HCT116 (cell line): ENCODE data around the gene ABCG1. TPM values are rescaled to one million over a fixed set of nuclear protein-coding genes. Genes with fewer than 3 reads are reported as not detected.

ENCODE experiments used
- ATAC-seq: fragments of 200-7000 bp; cut with Tn5 transposase; 2 replicates; pipeline ENCODE4 v1.9.1; 2020; ENCODE audit warnings: mild to moderate bottlenecking, moderate library complexity
- BruUV-seq: library from RNA; stranded (reverse); fragments of 400-500 nt; replicated peaks from 2 replicates; lab custom pipeline; 2021; lab: Mats Ljungman, UMichigan
- CTCF ChIA-PET: fragments of 300-600 bp; sonication (Branson Sonifier 250); formaldehyde crosslinking; loops from one replicate; lab custom pipeline; 2021; ENCODE audit warnings: antibody characterized with exemption; lab: Charles Lee
- POLR2A ChIA-PET: fragments of 300-600, 350-600 bp; sonication (Branson Sonifier 250); formaldehyde crosslinking; loops from one replicate; lab custom pipeline; 2021; ENCODE audit warnings: antibody characterized with exemption; lab: Charles Lee
- RAD21 ChIA-PET, 2 experiments: fragments of 300-600 bp; sonication (Branson Sonifier 250); formaldehyde crosslinking; loops; one replicate each; lab custom pipeline; 2023; ENCODE audit warnings: low total read pairs in 2 of 2; ENCODE audit not compliant: uncharacterized antibody in 2 of 2, unreplicated experiment in 2 of 2, low non-redundant PET in 1 of 2; lab: Charles Lee
- DNase-seq: peaks from one replicate; pipeline ENCODE4 v3.0.0-alpha.2; 2010; ENCODE audit warnings: low read depth, low spot score
- H2AFZ ChIP-seq: fragments of 200-600 bp; shearing (Covaris generic), sonication (generic); 2 replicates; pipeline ENCODE4 v1.6.1; 2017; ENCODE audit warnings: low read depth, mixed run types, mixed read lengths, antibody characterized with exemption, low read length; ENCODE audit not compliant: poor library complexity, severe bottlenecking
- H3K27ac ChIP-seq: 2 replicates; pipeline ENCODE4 v1.5.1; 2012; ENCODE audit warnings: low read depth, low read length
- H3K27me3 ChIP-seq: fragments of 200-600 bp; sonication (generic); 2 replicates; pipeline ENCODE4 v1.6.1; 2016; ENCODE audit warnings: mixed run types, low read length, mixed read lengths; ENCODE audit not compliant: insufficient read depth
- H3K36me3 ChIP-seq, 2 experiments: fragments of 200-500 bp in 1 of 2; fragments of 200-600 bp in 1 of 2; sonication (Bioruptor generic) in 1 of 2; sonication (generic) in 1 of 2; 2 replicates each; pipeline versions ENCODE4 v1.5.1 to v1.6.1; 2014 to 2016; ENCODE audit warnings: low read length in 2 of 2, inconsistent platforms in 1 of 2, mixed read lengths in 1 of 2, mixed run types in 1 of 2; ENCODE audit not compliant: insufficient read depth in 2 of 2, control insufficient read depth in 1 of 2
- H3K4me1 ChIP-seq, 2 experiments: fragments of 200-600 bp in 1 of 2; sonication (generic) in 1 of 2; 2 replicates each; pipeline versions ENCODE4 v1.5.1 to v1.6.1; 2012 to 2017; ENCODE audit warnings: low read length in 2 of 2, inconsistent platforms in 1 of 2, mild to moderate bottlenecking in 1 of 2, mixed read lengths in 1 of 2, mixed run types in 1 of 2, moderate library complexity in 1 of 2; ENCODE audit not compliant: insufficient read depth in 2 of 2, control insufficient read depth in 1 of 2
- H3K4me2 ChIP-seq: fragments of 200-600 bp; sonication (generic); 2 replicates; pipeline ENCODE4 v1.6.1; 2017; ENCODE audit warnings: mixed run types, low read length, mixed read lengths
- H3K4me3 ChIP-seq, 2 experiments: fragments of 200-600 bp in 1 of 2; sonication (generic) in 1 of 2; replicated peaks in 1 of 2; 2 replicates each; pipeline ENCODE4 v1.5.1; 2011 to 2016; ENCODE audit warnings: low read length in 2 of 2, control low read depth in 1 of 2, low read depth in 1 of 2, mild to moderate bottlenecking in 1 of 2, mixed read lengths in 1 of 2, mixed run types in 1 of 2
- H3K79me2 ChIP-seq: fragments of 200-600 bp; sonication (generic); 2 replicates; pipeline ENCODE4 v1.6.1; 2017; ENCODE audit warnings: mild to moderate bottlenecking, mixed run types, low read length, moderate library complexity, mixed read lengths; ENCODE audit not compliant: insufficient read depth
- H3K9ac ChIP-seq: fragments of 200-600 bp; sonication (generic); 2 replicates; pipeline ENCODE4 v1.6.1; 2016; ENCODE audit warnings: low read length, mixed read lengths
- H3K9me2 ChIP-seq: fragments of 200-600 bp; sonication (generic), shearing (Covaris generic); 2 replicates; pipeline ENCODE4 v1.6.1; 2017; ENCODE audit warnings: mixed run types, mild to moderate bottlenecking, moderate library complexity; ENCODE audit not compliant: insufficient read depth
- H3K9me3 ChIP-seq, 2 experiments: fragments of 200-500 bp in 1 of 2; fragments of 200-600 bp in 1 of 2; sonication (Bioruptor generic) in 1 of 2; sonication (generic) in 1 of 2; 2 replicates each; pipeline ENCODE4 v1.6.1; 2014 to 2017; ENCODE audit warnings: low read length in 2 of 2, mixed read lengths in 2 of 2, inconsistent platforms in 1 of 2, low read depth in 1 of 2, mild to moderate bottlenecking in 1 of 2, mixed run types in 1 of 2, moderate library complexity in 1 of 2; ENCODE audit not compliant: control insufficient read depth in 1 of 2, insufficient read depth in 1 of 2
- H4K20me1 ChIP-seq: fragments of 200-600 bp; sonication (generic), shearing (Covaris generic); 2 replicates; pipeline ENCODE4 v1.6.1; 2017; ENCODE audit warnings: mixed run types, mild to moderate bottlenecking, moderate library complexity; ENCODE audit not compliant: insufficient read depth
- CBX3 ChIP-seq: IDR thresholded peaks from 2 replicates; pipeline ENCODE4 v1.6.1; 2012; ENCODE audit warnings: low read depth
- CEBPB ChIP-seq: IDR thresholded peaks from 2 replicates; pipeline ENCODE4 v1.6.1; 2012; ENCODE audit warnings: low read depth
- EGR1 ChIP-seq: IDR thresholded peaks from 2 replicates; pipeline ENCODE4 v1.6.1; 2012; ENCODE audit warnings: low read depth
- ELF1 ChIP-seq: IDR thresholded peaks from 2 replicates; pipeline ENCODE4 v1.6.1; 2012; ENCODE audit warnings: low read depth, borderline replicate concordance
- EZH2 ChIP-seq: fragments of 200-600 bp; sonication (generic); IDR thresholded peaks from 2 replicates; pipeline ENCODE4 v1.6.1; 2017; ENCODE audit warnings: antibody characterized with exemption, mixed run types
- EZH2phosphoT487 ChIP-seq: fragments of 200-600 bp; IDR thresholded peaks from 2 replicates; pipeline ENCODE4 v1.6.1; 2018; ENCODE audit warnings: antibody characterized with exemption, borderline replicate concordance
- FOSL1 ChIP-seq: IDR thresholded peaks from 2 replicates; pipeline ENCODE4 v1.6.1; 2012; ENCODE audit warnings: low read depth
- POLR2AphosphoS5 ChIP-seq: IDR thresholded peaks from 2 replicates; pipeline ENCODE4 v1.6.1; 2011; ENCODE audit warnings: mild to moderate bottlenecking, low read depth, low read length, moderate library complexity
- RAD21 ChIP-seq: IDR thresholded peaks from 2 replicates; pipeline ENCODE4 v1.6.1; 2012; ENCODE audit warnings: low read depth, mild to moderate bottlenecking
- SIN3A ChIP-seq: IDR thresholded peaks from 2 replicates; pipeline ENCODE4 v1.6.1; 2012; ENCODE audit warnings: low read depth
- SRF ChIP-seq: IDR thresholded peaks from 2 replicates; pipeline ENCODE4 v1.6.1; 2012; ENCODE audit warnings: low read depth
- TCF7L2 ChIP-seq: IDR thresholded peaks from 2 replicates; pipeline ENCODE4 v1.7.0; 2011; ENCODE audit warnings: borderline replicate concordance, inconsistent platforms; ENCODE audit not compliant: insufficient read depth, insufficient read length; ENCODE audit errors: extremely low read depth
- YY1 ChIP-seq: IDR thresholded peaks from 2 replicates; pipeline ENCODE4 v1.6.1; 2011; ENCODE audit warnings: low read length, low read depth, moderate library complexity, mild to moderate bottlenecking; ENCODE audit not compliant: insufficient replicate concordance; ENCODE audit errors: extremely low read depth
- ZFX ChIP-seq: fragments of 450-650 bp; IDR thresholded peaks from 2 replicates; pipeline ENCODE4 v1.6.1; 2017
- intact Hi-C: fragments of 100-400 bp; cut with micrococcal nuclease; formaldehyde crosslinking; loops from 2 replicates; pipeline ENCODE4 v1.10.0; 2022
- total RNA-seq: library from RNA; stranded (reverse); gene quantifications from one replicate; pipeline ENCODE4 v1.2.1, GENCODE V29; 2021; ENCODE audit not compliant: unreplicated experiment
- TF ChIP-seq, protein P1 (sequence below): IDR thresholded peaks from 2 replicates; pipeline ENCODE4 v1.6.1; 2012
- TF ChIP-seq, protein P2 (sequence below): IDR thresholded peaks from 2 replicates; pipeline ENCODE4 v1.6.1; 2011; ENCODE audit warnings: mild to moderate bottlenecking, low read length, moderate library complexity; ENCODE audit not compliant: insufficient replicate concordance; ENCODE audit errors: extremely low read depth

The ABCG1 gene
- total RNA-seq, 1 experiment from 2014 or later, result 1.6 TPM

DNA sequence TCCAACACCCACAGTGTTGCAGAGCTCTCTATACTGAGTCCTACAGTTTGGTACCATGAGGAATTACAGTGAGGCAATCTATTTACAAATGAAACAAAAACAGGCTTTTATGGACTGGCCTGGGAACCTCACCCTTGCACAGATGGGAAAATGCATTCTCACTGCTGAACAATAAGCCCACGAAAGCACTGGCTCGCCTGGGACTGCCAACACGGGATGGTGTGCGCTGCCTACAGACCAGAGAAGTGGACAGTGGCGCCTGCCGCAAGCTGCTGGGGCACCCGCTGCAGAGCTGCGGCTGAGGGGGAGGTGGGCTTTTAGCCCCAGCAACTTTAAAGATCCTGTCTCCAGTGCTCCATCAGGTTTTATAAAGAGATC is 28.5 kb upstream of the ABCG1 start:
- no peak overlapping the region for H3K4me3 ChIP-seq
- no peak overlapping the region for H3K9ac ChIP-seq
- no peak overlapping the region for H3K4me2 ChIP-seq
- H3K27ac ChIP-seq, result no peak overlapping the region
- H3K27me3 ChIP-seq, result no peaks in the 10 kb centered on the region
- H3K79me2 ChIP-seq, result no peaks in the 10 kb centered on the region
- DNase-seq, result no peak
- H3K9me2 ChIP-seq, result no peaks in the 10 kb centered on the region
- H3K36me3 ChIP-seq, result no peaks in the 10 kb centered on the region
- H4K20me1 ChIP-seq, result no peaks in the 10 kb centered on the region
- H3K9me3 ChIP-seq, result no peaks in the 10 kb centered on the region
- intact Hi-C loops, result no loop called here
- H2AFZ ChIP-seq, result no peak overlapping the region
- H3K4me1 ChIP-seq, result no peaks in the 10 kb centered on the region
- no TSS peak for BruUV-seq
- ChIA-PET RAD21 (no interaction called here), CTCF (interaction anchor here (1.1 kb wide), 1 partner anchor 45 kb away, joined by 3 read pairs; no protein-coding TSS in a partner anchor), POLR2A (no interaction called here)
- TF ChIP-seq FOSL1 (no peak), CEBPB (no peak), ZFX (no peak), ELF1 (no peak), EZH2phosphoT487 (no peak), SIN3A (no peak), YY1 (no peak), CBX3 (no peak)
- TF ChIP-seq, protein P1, sequence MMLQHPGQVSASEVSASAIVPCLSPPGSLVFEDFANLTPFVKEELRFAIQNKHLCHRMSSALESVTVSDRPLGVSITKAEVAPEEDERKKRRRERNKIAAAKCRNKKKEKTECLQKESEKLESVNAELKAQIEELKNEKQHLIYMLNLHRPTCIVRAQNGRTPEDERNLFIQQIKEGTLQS, result no peak
- no peak for ATAC-seq

DNA sequence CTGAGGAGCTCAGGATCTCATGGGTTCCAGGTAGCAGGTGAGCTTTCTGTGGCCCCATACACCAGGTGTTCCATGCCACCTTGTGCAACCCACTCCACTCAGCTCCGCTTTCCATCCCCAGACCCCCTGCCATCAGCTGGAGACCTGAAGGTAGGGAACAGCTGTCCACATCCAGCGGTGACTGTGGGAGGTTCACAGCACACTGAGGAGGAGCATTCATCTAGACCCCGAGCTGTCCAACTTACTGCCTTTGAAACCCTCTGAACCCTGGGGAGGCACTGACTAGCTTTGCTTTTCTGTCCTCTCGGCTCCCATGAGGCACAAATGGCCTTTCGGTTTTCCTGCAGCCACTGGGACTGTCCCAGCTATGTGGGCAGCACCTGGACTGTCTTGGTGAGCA is 27.9 kb upstream of the ABCG1 start:
- Histone ChIP-seq H3K27me3 (no peaks in the 10 kb centered on the region), H3K4me3 (no peak overlapping the region), H3K27ac (no peak overlapping the region), H3K9me3 (no peaks in the 10 kb centered on the region), H2AFZ (no peak overlapping the region), H3K9me2 (no peaks in the 10 kb centered on the region), H3K4me1 (no peaks in the 10 kb centered on the region), H3K36me3 (no peaks in the 10 kb centered on the region), H3K9ac (no peak overlapping the region), H3K79me2 (no peaks in the 10 kb centered on the region), H3K4me2 (no peak overlapping the region), H4K20me1 (no peaks in the 10 kb centered on the region)
- no TSS peak for BruUV-seq
- no peak for ATAC-seq
- ChIA-PET CTCF (no interaction called here), RAD21 (no interaction called here), POLR2A (no interaction called here)
- intact Hi-C loops, result no loop called here
- DNase-seq, result no peak
- TF ChIP-seq FOSL1 (no peak), YY1 (no peak), CBX3 (no peak), CEBPB (no peak), RAD21 (no peak), POLR2AphosphoS5 (no peak), TCF7L2 (no peak), SIN3A (no peak), SRF (no peak), ZFX (no peak), EGR1 (no peak), ELF1 (no peak), EZH2 (no peak), EZH2phosphoT487 (no peak)
- TF ChIP-seq, protein P2, sequence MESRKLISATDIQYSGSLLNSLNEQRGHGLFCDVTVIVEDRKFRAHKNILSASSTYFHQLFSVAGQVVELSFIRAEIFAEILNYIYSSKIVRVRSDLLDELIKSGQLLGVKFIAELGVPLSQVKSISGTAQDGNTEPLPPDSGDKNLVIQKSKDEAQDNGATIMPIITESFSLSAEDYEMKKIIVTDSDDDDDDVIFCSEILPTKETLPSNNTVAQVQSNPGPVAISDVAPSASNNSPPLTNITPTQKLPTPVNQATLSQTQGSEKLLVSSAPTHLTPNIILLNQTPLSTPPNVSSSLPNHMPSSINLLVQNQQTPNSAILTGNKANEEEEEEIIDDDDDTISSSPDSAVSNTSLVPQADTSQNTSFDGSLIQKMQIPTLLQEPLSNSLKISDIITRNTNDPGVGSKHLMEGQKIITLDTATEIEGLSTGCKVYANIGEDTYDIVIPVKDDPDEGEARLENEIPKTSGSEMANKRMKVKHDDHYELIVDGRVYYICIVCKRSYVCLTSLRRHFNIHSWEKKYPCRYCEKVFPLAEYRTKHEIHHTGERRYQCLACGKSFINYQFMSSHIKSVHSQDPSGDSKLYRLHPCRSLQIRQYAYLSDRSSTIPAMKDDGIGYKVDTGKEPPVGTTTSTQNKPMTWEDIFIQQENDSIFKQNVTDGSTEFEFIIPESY, result no peak
